Activated naive CD4-positive, alpha-beta T cell treated with Interleukin-2 at 50 U/mL for 16 hours (primary cell): ENCODE data around the gene RHEX.

ENCODE experiments used
- DNase-seq: peaks from one replicate; pipeline ENCODE4 v3.0.0-alpha.2; 2020

The RHEX gene

DNA sequence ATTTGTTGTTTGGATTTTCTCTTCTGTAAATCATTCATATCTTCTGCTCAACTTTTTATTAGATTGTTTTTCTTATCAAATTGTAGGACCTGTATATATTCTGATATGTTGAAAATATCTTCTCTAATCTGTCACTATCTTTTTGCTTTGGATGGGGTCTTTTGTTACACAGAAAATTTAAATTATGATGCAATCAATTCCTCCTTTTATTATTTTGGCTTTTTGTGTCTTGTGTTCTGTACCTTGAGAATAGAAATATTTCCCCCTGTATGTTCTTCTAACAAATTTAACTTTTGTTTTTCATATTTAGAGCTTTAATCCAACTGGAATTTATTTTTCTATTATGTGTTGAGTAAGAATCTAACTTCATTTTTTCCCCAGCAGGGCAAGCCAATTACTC is 67.4 kb downstream of the RHEX start:
- DNase-seq: no peak

DNA sequence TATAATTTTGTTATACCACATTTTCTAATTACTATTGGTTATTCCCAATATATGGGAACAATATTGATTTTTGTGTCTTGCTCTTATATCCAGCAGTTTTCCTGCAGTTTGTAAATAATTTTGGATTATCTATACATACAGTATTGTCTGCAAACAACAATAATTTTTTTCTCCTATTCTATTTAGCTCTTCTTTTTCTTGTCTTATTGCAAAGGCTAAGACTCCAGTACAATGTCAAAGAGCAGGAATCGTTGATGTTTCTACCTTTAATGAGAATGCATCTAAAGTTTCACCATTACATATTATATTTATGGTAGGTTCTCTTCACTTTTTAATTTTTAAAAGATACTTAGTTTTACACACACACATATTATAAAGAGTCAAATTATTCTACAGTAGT is 68.3 kb downstream of the RHEX start:
- no peak for DNase-seq

DNA sequence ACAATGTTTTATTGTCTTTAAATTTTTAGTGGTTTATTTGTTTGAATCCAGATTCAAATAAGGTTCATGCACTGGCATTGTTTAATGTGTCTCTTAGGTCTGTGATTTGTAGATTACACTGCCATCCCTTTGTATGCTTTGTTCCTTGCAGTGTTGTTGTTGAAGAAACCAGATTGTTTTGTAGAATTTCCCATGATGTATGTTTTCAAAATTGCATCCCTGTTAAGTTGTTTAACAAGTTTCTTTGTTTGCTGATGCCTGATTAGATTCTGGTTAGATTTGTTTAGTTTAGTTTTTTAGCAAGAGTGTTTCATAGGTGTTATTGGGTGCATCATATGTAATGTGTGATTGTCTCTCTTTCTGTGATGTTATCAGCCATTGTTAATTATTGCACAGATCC is 69.7 kb downstream of the RHEX start:
- no peak for DNase-seq

DNA sequence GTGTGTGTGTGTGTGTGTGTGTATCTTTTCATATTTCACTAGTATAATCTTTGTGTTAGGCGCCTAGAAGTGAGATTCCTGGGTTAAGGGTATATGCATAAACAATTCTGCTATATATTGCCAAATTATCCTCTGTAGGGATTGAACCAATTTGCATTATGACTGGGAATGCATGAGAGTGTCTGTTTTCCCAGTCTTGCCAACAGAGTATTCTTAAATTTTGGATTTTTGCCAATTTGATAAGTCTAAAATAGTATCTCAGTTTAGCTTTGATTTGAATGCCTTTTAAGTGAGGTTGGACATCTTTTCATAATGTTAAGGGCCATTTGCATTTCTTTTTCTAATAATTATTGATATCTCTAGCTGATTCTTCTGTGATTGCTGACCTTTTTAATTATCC is 72.4 kb downstream of the RHEX start:
- no peak for DNase-seq

DNA sequence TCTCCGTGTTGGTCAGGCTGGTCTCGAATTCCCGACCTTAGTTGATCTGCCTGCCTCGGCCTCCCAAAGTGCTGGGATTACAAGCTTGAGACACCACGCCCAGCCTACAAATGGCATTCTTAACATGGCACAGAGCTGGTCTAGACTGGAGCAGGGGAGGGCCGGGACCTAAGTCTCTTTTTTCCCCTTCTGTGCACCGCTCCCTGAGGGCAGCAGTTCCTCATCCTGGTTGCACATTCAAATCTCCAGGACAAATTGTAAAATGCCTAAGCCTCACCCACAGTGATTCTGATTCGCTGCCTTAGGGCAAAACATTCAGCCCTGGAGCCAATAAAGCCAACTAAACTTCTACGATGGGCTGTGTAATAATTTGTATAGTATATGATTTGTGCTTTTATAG is 74.4 kb downstream of the RHEX start:
- DNase-seq: no peak

DNA sequence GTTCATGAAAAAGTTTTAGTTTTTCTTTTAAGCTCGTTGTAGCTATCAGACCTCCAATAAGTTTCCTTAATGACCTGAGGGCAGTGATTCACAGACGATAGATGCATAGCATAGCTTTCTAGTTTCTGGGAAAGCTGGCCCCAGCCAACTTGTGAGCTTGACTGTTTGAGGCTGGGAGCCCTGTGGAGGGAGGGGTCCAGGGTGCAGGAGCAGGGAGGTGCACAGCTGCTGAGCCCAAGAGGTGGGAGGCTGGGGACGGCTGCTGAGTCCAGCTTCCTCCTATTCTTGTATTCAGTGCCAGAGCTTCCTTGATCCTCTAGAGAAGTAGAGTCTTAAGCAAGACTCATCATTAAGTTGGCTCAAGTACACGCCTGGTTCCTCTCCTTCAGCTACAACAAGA is 75.2 kb downstream of the RHEX start:
- DNase-seq: no peak

DNA sequence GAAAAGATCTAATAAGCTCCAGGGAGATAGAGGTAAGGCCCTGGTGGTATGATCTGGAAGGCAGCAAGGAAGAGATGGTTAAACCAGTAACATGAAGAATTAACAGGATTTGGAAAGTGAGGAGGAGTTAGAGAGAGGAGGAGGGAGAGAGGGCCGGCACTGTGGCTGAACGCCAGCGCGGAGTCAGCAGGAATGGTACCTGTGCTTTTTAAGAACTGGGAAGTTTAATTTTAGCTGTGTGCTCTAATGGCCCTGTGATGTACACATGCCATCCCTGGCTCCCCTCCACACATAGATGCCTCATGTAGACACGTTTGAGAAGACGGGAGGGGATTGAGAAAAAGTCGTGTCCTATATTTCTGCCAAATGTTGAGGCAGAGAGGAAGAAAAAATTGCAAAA is 78.1 kb downstream of the RHEX start:
- no peak for DNase-seq

- no peak for DNase-seq
These were observed 80.9 kb downstream of the RHEX start for GRCh38 chr1:206133751-206134415.

DNA sequence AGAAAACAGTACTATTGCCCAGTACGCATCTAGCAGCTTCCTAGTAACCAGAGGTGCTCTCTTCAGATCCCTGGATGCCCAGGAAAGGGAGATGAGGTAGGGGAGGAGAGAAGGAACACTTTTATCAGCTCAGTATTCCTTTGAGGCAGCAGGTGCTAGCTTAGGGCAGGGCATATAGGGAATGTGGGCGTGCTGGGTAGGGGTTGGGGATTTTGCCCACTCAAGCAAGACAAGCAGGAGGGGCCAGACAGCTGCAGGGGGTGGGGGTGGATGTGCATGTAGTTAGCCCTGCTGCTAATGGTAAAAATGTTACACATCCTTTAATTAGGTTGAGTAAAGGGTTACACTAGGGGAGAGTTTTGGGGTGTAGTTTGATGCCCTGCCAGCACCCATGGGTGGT is 82.3 kb downstream of the RHEX start:
- DNase-seq: no peak

GRCh38 chr1:206136241-206136640 is 83.3 kb downstream of the RHEX start:
- no peak for DNase-seq

DNA sequence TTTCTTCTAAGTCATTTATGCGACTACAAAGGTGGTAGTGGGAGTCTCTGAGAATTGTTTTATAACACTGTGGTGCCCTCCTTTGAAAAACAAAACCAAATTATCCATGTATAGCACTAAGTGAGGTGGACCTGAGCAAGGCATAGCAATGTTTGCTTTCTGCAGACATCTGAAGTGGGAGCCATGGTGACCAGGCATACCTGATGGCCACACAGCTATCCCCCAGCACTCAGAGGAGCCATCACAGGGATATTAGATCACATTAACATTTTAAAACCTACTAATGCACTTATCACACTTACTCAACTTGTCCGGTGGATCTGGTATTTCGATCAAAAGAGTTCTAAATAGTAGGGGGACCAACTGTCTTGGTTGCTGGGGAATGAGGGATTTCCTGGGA is 89.0 kb downstream of the RHEX start:
- DNase-seq: no peak

DNA sequence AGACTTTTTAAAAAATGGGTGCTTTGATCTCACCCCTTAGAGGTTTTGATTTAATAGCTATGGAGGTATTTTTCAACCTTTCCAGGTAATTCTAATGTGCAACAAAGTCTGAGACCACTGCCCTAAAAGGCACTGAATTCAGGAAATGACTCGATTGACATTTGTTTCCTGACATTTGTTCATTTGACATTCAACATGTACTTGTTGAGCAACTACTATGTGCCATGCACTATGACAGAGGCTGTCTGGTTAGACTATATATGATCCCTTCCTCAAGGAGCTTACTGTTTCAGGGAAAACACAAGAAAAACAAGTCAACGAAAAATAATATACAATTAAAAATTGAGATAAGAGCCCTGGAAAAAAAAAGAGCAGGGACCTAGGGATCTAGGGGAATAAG is 89.8 kb downstream of the RHEX start:
- DNase-seq: no peak

GRCh38 chr1:206143537-206144172 is 90.7 kb downstream of the RHEX start:
- DNase-seq: no peak

- DNase-seq: no peak
These were observed 91.6 kb downstream of the RHEX start for GRCh38 chr1:206144605-206145004.

DNA sequence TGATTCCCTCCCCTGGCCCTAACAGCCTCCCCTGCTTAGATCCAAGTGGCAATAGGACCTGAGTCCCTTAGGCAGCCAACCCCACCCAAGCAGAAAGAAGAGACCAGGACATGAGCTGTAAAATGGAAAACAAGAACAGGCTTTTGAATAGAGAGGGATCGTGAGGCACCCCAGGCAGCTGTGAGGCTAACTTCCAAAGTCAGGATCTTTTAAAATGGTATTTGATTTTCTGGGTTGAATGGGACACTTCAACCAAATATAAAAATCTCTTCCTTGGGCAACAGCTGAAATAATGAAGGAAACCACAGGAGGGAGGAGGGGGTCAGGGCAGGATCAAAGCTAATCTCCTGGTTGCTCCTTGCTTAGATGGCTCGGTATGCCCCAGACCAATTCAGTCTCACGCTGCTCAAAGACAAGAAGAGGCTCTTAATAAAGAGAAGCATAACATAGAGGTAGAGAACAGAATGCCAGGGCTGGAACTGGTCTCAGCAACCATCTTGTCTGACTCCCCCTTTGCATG is 92.9 kb downstream of the RHEX start:
- no peak for DNase-seq
